K562 (cell line): ENCODE data around the gene TMEM237. TPM values are rescaled to one million over a fixed set of nuclear protein-coding genes. Genes with fewer than 3 reads are reported as not detected.

ENCODE experiments used
- CHAMP1 ChIP-seq: fragments of 450-650 bp; IDR thresholded peaks from 2 replicates; pipeline ENCODE4 v1.6.1; 2016; ENCODE audit warnings: mild to moderate bottlenecking
- SRSF3 ChIP-seq: fragments of 200-400 bp; formaldehyde crosslinking; IDR thresholded peaks from 2 replicates; pipeline ENCODE4 v1.6.1; 2016; ENCODE audit warnings: mild to moderate bottlenecking, low read length, moderate library complexity; ENCODE audit not compliant: insufficient read depth
- ZNF696 ChIP-seq: fragments of 250-450 bp; sonication (Bioruptor Pico); conservative IDR thresholded peaks from 2 replicates; pipeline ENCODE4 v1.4.0; 2020; ENCODE audit warnings: mild to moderate bottlenecking, moderate library complexity
- ZNF778 ChIP-seq: fragments of 450-650 bp; formaldehyde crosslinking; IDR thresholded peaks from 2 replicates; pipeline ENCODE4 v1.4.0; 2020; ENCODE audit warnings: mild to moderate bottlenecking, moderate library complexity
- polyA plus RNA-seq, 8 experiments: library from polyadenylated mRNA; depleted of rRNA in 4 of 8; stranded (reverse) in 5 of 8; unstranded in 3 of 8; fragments of >200 nt; fragmentation: Nextera tagmentation in 2 of 8; fragmentation: Illumina TruSeq in 1 of 8; extraction: Ambion mirVana in 2 of 8; extraction: Trizol in 1 of 8; gene quantifications; 2 replicates each; pipeline versions ENCODE4 v1.2.1 to v1.2.3, GENCODE V29; 2011 to 2014; ENCODE audit warnings: inconsistent platforms in 1 of 8, missing spikeins in 1 of 8
- small RNA-seq: library from RNA; depleted of rRNA; stranded (forward); fragments of <200 nt; gene quantifications from one replicate; pipeline ENCODE3, GENCODE V24; 2014
- total RNA-seq, 7 experiments: library from RNA; depleted of rRNA in 6 of 7; stranded (reverse); fragments of >200 nt in 6 of 7; fragmentation: Illumina TruSeq in 2 of 7; extraction: Trizol in 2 of 7; gene quantifications; 2 replicates each; pipeline versions ENCODE4 v1.2.1 to v1.2.3, GENCODE V29; 2011 to 2021; ENCODE audit warnings: low replicate concordance in 1 of 7

Gene TMEM237
- total and polyA plus RNA-seq, 9 of the 15 experiments (the other 6 are each of a cell fraction or from before 2014, with no cell fraction given): 6.2 to 25.6 (median 17.9) TPM

GRCh38 chr2:201572846-201573508 lies 70.3 kb downstream of the TMEM237 start (continued):
- TF ChIP-seq CHAMP1 (no peak), ZNF778 (CRISPR knock-in tag) (no peak), ZNF696 (CRISPR knock-in tag) (no peak), SRSF3 (no peak)

Small RNA genes lying within 50 kb of the gene (small RNA-seq; reads per million reads assigned to genes)
- not detected for gene RNU6-651P

Other genes starting within 250 kb of the TMEM237 start
- 4.8 and 4.9 TPM in 2 replicates for gene TRAK2, start 192.0 kb downstream of the TMEM237 start, total RNA-seq (2014; rRNA removed)
- gene TRAK2, start 192.0 kb downstream of the TMEM237 start, total RNA-seq (2014; rRNA removed; fragmentation: Illumina TruSeq; extraction: Trizol): 10.4 and 11.0 TPM in 2 replicates
- gene TRAK2, start 192.0 kb downstream of the TMEM237 start, total RNA-seq (2015; rRNA removed; fragmentation: Illumina TruSeq; extraction: Trizol): 7.1 and 7.3 TPM in 2 replicates
- gene TRAK2, start 192.0 kb downstream of the TMEM237 start, total RNA-seq (2021): 8.5 and 8.6 TPM in 2 replicates
- gene TRAK2, start 192.0 kb downstream of the TMEM237 start, polyA plus RNA-seq (2011; rRNA removed): 8.1 and 9.0 TPM in 2 replicates
- gene TRAK2, start 192.0 kb downstream of the TMEM237 start, polyA plus RNA-seq (2014; fragmentation: Illumina TruSeq; extraction: Trizol): 7.9 and 9.3 TPM in 2 replicates
- gene TRAK2, start 192.0 kb downstream of the TMEM237 start, polyA plus RNA-seq (2014; fragmentation: Nextera tagmentation; extraction: Ambion mirVana): 1 to 10 TPM; 3.4 to 5.6 TPM
- 6.5 and 6.7 TPM in 2 replicates for gene TRAK2, start 192.0 kb downstream of the TMEM237 start, polyA plus RNA-seq (2014; rRNA removed)
- 10.1 and 12.2 TPM in 2 replicates for gene STRADB, start 191.8 kb downstream of the TMEM237 start, total RNA-seq (2014; rRNA removed)
- gene STRADB, start 191.8 kb downstream of the TMEM237 start, total RNA-seq (2014; rRNA removed; fragmentation: Illumina TruSeq; extraction: Trizol): 26.4 and 27.6 TPM in 2 replicates
- 28.6 and 30.6 TPM in 2 replicates for gene STRADB, start 191.8 kb downstream of the TMEM237 start, total RNA-seq (2015; rRNA removed; fragmentation: Illumina TruSeq; extraction: Trizol)
- 15.7 and 16.5 TPM in 2 replicates for gene STRADB, start 191.8 kb downstream of the TMEM237 start, total RNA-seq (2021)
- gene STRADB, start 191.8 kb downstream of the TMEM237 start, polyA plus RNA-seq (2011; rRNA removed): 21.3 and 22.0 TPM in 2 replicates
- 22.4 and 27.5 TPM in 2 replicates for gene STRADB, start 191.8 kb downstream of the TMEM237 start, polyA plus RNA-seq (2014; fragmentation: Illumina TruSeq; extraction: Trizol)
- gene STRADB, start 191.8 kb downstream of the TMEM237 start, polyA plus RNA-seq (2014; fragmentation: Nextera tagmentation; extraction: Ambion mirVana): 1 to 10 TPM; 6.9 to 9.1 TPM
- gene STRADB, start 191.8 kb downstream of the TMEM237 start, polyA plus RNA-seq (2014; rRNA removed): 11.3 and 21.0 TPM in 2 replicates
- gene MPP4, start 55.1 kb upstream of the TMEM237 start, total RNA-seq (2014; rRNA removed): not detected in 2 replicates
- not detected in 2 replicates for gene MPP4, start 55.1 kb upstream of the TMEM237 start, total RNA-seq (2014; rRNA removed; fragmentation: Illumina TruSeq; extraction: Trizol)
- not detected in 2 replicates for gene MPP4, start 55.1 kb upstream of the TMEM237 start, total RNA-seq (2015; rRNA removed; fragmentation: Illumina TruSeq; extraction: Trizol)
- not detected in 2 replicates for gene MPP4, start 55.1 kb upstream of the TMEM237 start, total RNA-seq (2021)
- gene MPP4, start 55.1 kb upstream of the TMEM237 start, polyA plus RNA-seq (2011; rRNA removed): not detected in 2 replicates
- gene MPP4, start 55.1 kb upstream of the TMEM237 start, polyA plus RNA-seq (2014; fragmentation: Illumina TruSeq; extraction: Trizol): not detected in 2 replicates
- gene MPP4, start 55.1 kb upstream of the TMEM237 start, polyA plus RNA-seq (2014; fragmentation: Nextera tagmentation; extraction: Ambion mirVana): under 1 TPM; 0.03 to 0.08 TPM
- gene MPP4, start 55.1 kb upstream of the TMEM237 start, polyA plus RNA-seq (2014; rRNA removed): not detected in 2 replicates
- 8.4 and 11.5 TPM in 2 replicates for gene ALS2, start 137.4 kb upstream of the TMEM237 start, total RNA-seq (2014; rRNA removed)
- 11.6 and 15.9 TPM in 2 replicates for gene ALS2, start 137.4 kb upstream of the TMEM237 start, total RNA-seq (2014; rRNA removed; fragmentation: Illumina TruSeq; extraction: Trizol)
- 17.4 and 17.7 TPM in 2 replicates for gene ALS2, start 137.4 kb upstream of the TMEM237 start, total RNA-seq (2015; rRNA removed; fragmentation: Illumina TruSeq; extraction: Trizol)
- gene ALS2, start 137.4 kb upstream of the TMEM237 start, total RNA-seq (2021): 13.1 and 14.2 TPM in 2 replicates
- gene ALS2, start 137.4 kb upstream of the TMEM237 start, polyA plus RNA-seq (2011; rRNA removed): 11.8 and 14.0 TPM in 2 replicates
- 12.7 and 13.9 TPM in 2 replicates for gene ALS2, start 137.4 kb upstream of the TMEM237 start, polyA plus RNA-seq (2014; fragmentation: Illumina TruSeq; extraction: Trizol)
- 1 to 10 TPM; 5.2 to 8.1 TPM for gene ALS2, start 137.4 kb upstream of the TMEM237 start, polyA plus RNA-seq (2014; fragmentation: Nextera tagmentation; extraction: Ambion mirVana)
- gene ALS2, start 137.4 kb upstream of the TMEM237 start, polyA plus RNA-seq (2014; rRNA removed): 11.4 and 17.3 TPM in 2 replicates
- not detected in 2 replicates for gene CDK15, start 163.0 kb upstream of the TMEM237 start, total RNA-seq (2014; rRNA removed)
- gene CDK15, start 163.0 kb upstream of the TMEM237 start, total RNA-seq (2014; rRNA removed; fragmentation: Illumina TruSeq; extraction: Trizol): not detected in 2 replicates
- gene CDK15, start 163.0 kb upstream of the TMEM237 start, total RNA-seq (2015; rRNA removed; fragmentation: Illumina TruSeq; extraction: Trizol): 0.19 TPM in 1 of 2 replicates, not detected in the other
- not detected in 2 replicates for gene CDK15, start 163.0 kb upstream of the TMEM237 start, total RNA-seq (2021)
- gene CDK15, start 163.0 kb upstream of the TMEM237 start, polyA plus RNA-seq (2011; rRNA removed): not detected in 2 replicates
- not detected in 2 replicates for gene CDK15, start 163.0 kb upstream of the TMEM237 start, polyA plus RNA-seq (2014; fragmentation: Illumina TruSeq; extraction: Trizol)
- not detected for gene CDK15, start 163.0 kb upstream of the TMEM237 start, polyA plus RNA-seq (2014; fragmentation: Nextera tagmentation; extraction: Ambion mirVana)
- gene CDK15, start 163.0 kb upstream of the TMEM237 start, polyA plus RNA-seq (2014; rRNA removed): not detected in 2 replicates